GM12878 (cell line): ENCODE data around the gene LANCL1. TPM values are rescaled to one million over a fixed set of nuclear protein-coding genes. Genes with fewer than 3 reads are reported as not detected.

Experiments used
- ATAC-seq: fragments of 200-7000 bp; cut with Tn5 transposase; 3 replicates; pipeline ENCODE4 v1.9.1; 2020; ENCODE audit warnings: mild to moderate bottlenecking, moderate library complexity
- Bru-seq: library from RNA; stranded (reverse); fragments of 400-500 nt; gene quantifications from one replicate; lab custom pipeline; 2021; lab: Mats Ljungman, UMichigan
- BruChase-seq, 2 experiments: library from RNA; stranded (reverse); fragments of 400-500 nt; gene quantifications; one replicate each; lab custom pipeline; 2021; lab: Mats Ljungman, UMichigan
- BruUV-seq: library from RNA; stranded (reverse); fragments of 400-500 nt; replicated peaks from 2 replicates; lab custom pipeline; 2021; lab: Mats Ljungman, UMichigan
- CTCF ChIA-PET: fragments of 300-600 bp; sonication (Branson Sonifier 250); formaldehyde crosslinking; extraction: SDS; loops from one replicate; lab custom pipeline; 2021; ENCODE audit warnings: inconsistent platforms; lab: Yijun Ruan, JAX
- POLR2A ChIA-PET: fragments of 350-600 bp; formaldehyde crosslinking; extraction: SDS; loops from one replicate; lab custom pipeline; 2021; ENCODE audit warnings: inconsistent platforms; lab: Charles Lee
- RAD21 ChIA-PET: fragments of 300-600 bp; sonication (Branson Sonifier 250); formaldehyde crosslinking; loops from one replicate; lab custom pipeline; 2023; ENCODE audit warnings: antibody characterized with exemption; ENCODE audit not compliant: unreplicated experiment; lab: Charles Lee
- SMC1A ChIA-PET: fragments of 300-600 bp; sonication (Branson Sonifier 250); formaldehyde crosslinking; loops from one replicate; lab custom pipeline; 2023; ENCODE audit not compliant: unreplicated experiment, uncharacterized antibody; lab: Charles Lee
- DNase-seq: peaks from one replicate; pipeline ENCODE4 v3.0.0-alpha.2; 2011; ENCODE audit warnings: low read depth, low spot score
- FAIRE-seq: peaks from 3 replicates; lab custom pipeline; 2011; peaks lifted over from hg19 to GRCh38; lab: Jason Lieb, UNC
- H2AFZ ChIP-seq: 2 replicates; pipeline ENCODE4 v1.6.0; 2011; ENCODE audit warnings: low read depth, low read length, control low read depth; ENCODE audit not compliant: control insufficient read depth
- H3K27ac ChIP-seq: 2 replicates; pipeline ENCODE4 v1.5.1; 2011; ENCODE audit warnings: control low read depth; ENCODE audit not compliant: control insufficient read depth, insufficient read depth
- H3K27me3 ChIP-seq, 2 experiments: replicated peaks in 1 of 2; 2 replicates each; pipeline versions ENCODE4 v1.6.0 to v1.6.1; 2011; ENCODE audit warnings: low read length in 1 of 2; ENCODE audit not compliant: control insufficient read depth in 2 of 2, insufficient read depth in 2 of 2
- H3K36me3 ChIP-seq, 2 experiments: 2 replicates each; pipeline ENCODE4 v1.5.1; 2011; ENCODE audit warnings: low read length in 1 of 2; ENCODE audit not compliant: control insufficient read depth in 2 of 2, insufficient read depth in 2 of 2
- H3K4me1 ChIP-seq: 2 replicates; pipeline ENCODE4 v1.6.1; 2011; ENCODE audit warnings: mild to moderate bottlenecking, low read length, moderate library complexity, mixed read lengths; ENCODE audit not compliant: control insufficient read depth, insufficient read depth
- H3K4me2 ChIP-seq: 2 replicates; pipeline ENCODE4 v1.6.0; 2011; ENCODE audit warnings: control low read depth; ENCODE audit not compliant: control insufficient read depth, insufficient read depth
- H3K4me3 ChIP-seq: fragments of 200-600 bp; sonication (generic); 2 replicates; pipeline ENCODE4 v1.5.1; 2016
- H3K79me2 ChIP-seq: 2 replicates; pipeline ENCODE4 v1.6.0; 2011; ENCODE audit warnings: low read length; ENCODE audit not compliant: control insufficient read depth, insufficient read depth
- H3K9ac ChIP-seq: 2 replicates; pipeline ENCODE4 v1.8.0; 2011; ENCODE audit warnings: low read length, control low read depth, mixed read lengths; ENCODE audit not compliant: control insufficient read depth, insufficient read depth
- H3K9me3 ChIP-seq: replicated peaks from 3 replicates; pipeline ENCODE4 v1.5.1; 2011; ENCODE audit warnings: mild to moderate bottlenecking, low read length; ENCODE audit not compliant: control insufficient read depth, insufficient read depth
- H4K20me1 ChIP-seq: 2 replicates; pipeline ENCODE4 v1.6.0; 2011; ENCODE audit not compliant: control insufficient read depth, insufficient read depth
- BACH1 ChIP-seq: fragments of 450-650 bp; IDR thresholded peaks from 2 replicates; pipeline ENCODE4 v1.6.1; 2017; ENCODE audit warnings: mild to moderate bottlenecking, borderline replicate concordance
- BHLHE40 ChIP-seq, 2 experiments: fragments of 450-650 bp in 1 of 2; IDR thresholded peaks; 2 replicates each; pipeline ENCODE4 v1.6.1; 2011 to 2017; ENCODE audit warnings: low read depth in 2 of 2, borderline replicate concordance in 1 of 2, improper control_type of control experiment in 1 of 2, low read length in 1 of 2, mild to moderate bottlenecking in 1 of 2
- CEBPB ChIP-seq, 2 experiments: fragments of 150-350 bp in 1 of 2; IDR thresholded peaks; 2 replicates each; pipeline ENCODE4 v1.6.1; 2012 to 2014; ENCODE audit warnings: low read depth in 2 of 2, low read length in 2 of 2, borderline replicate concordance in 1 of 2, inconsistent platforms in 1 of 2
- CREB1 ChIP-seq: IDR thresholded peaks from 2 replicates; pipeline ENCODE4 v1.6.1; 2012; ENCODE audit warnings: low read depth, mild to moderate bottlenecking, inconsistent platforms
- CREM ChIP-seq: IDR thresholded peaks from 2 replicates; pipeline ENCODE4 v1.6.1; 2014; ENCODE audit warnings: antibody characterized with exemption, low read depth
- FOXM1 ChIP-seq: IDR thresholded peaks from 2 replicates; pipeline ENCODE4 v1.6.1; 2012; ENCODE audit warnings: low read depth, mild to moderate bottlenecking, inconsistent platforms, low read length, moderate library complexity
- POLR2AphosphoS2 ChIP-seq: IDR thresholded peaks from 2 replicates; pipeline ENCODE4 v1.6.1; 2011; ENCODE audit warnings: low read depth, mild to moderate bottlenecking, low read length, improper control_type of control experiment, moderate library complexity
- POLR2AphosphoS5 ChIP-seq: IDR thresholded peaks from 2 replicates; pipeline ENCODE4 v1.6.1; 2011; ENCODE audit warnings: mild to moderate bottlenecking, low read length, inconsistent platforms
- POU2F2 ChIP-seq: IDR thresholded peaks from 3 replicates; pipeline ENCODE4 v1.6.1; 2011; ENCODE audit warnings: low read depth, mild to moderate bottlenecking, low read length, borderline replicate concordance
- SUZ12 ChIP-seq: fragments of 200-600 bp; sonication (generic); IDR thresholded peaks from one replicate; pipeline ENCODE4 v1.6.1; 2018; ENCODE audit warnings: antibody characterized with exemption, mild to moderate bottlenecking; ENCODE audit not compliant: unreplicated experiment
- TAF1 ChIP-seq: IDR thresholded peaks from 2 replicates; pipeline ENCODE4 v1.6.1; 2011; ENCODE audit warnings: mild to moderate bottlenecking, low read depth, low read length, borderline replicate concordance
- WGBS: methylation state at CpG from one replicate; pipeline ENCODE4 v1.1.6; 2016; ENCODE audit warnings: low lambda C conversion rate; ENCODE audit not compliant: insufficient replicate concordance, insufficient coverage; ENCODE audit errors: missing lambda C conversion rate; 5-methylcytosine and 5-hydroxymethylcytosine counted together
- in situ Hi-C: fragments of 300-500 bp; cut with MboI; formaldehyde crosslinking; loops from 9 replicates; pipeline ENCODE4 v1.14.3; 2018; ENCODE audit warnings: mixed read lengths
- intact Hi-C: fragments of 100-400 bp; cut with micrococcal nuclease; formaldehyde crosslinking; loops from one replicate; pipeline ENCODE4 v1.14.2; 2022; ENCODE audit not compliant: unreplicated experiment
- long read RNA-seq, 2 experiments: library from polyadenylated mRNA; unstranded; transcript quantifications; one replicate each; pipeline ENCODE4 v2.0.0, GENCODE V29; 2019 to 2020
- polyA minus RNA-seq, 3 experiments: library from RNA; depleted of rRNA, polyadenylated mRNA; stranded (reverse); fragments of >200 nt; gene quantifications; 2 replicates each; pipeline ENCODE4 v1.2.3, GENCODE V29; 2011
- polyA plus RNA-seq, 11 experiments: library from polyadenylated mRNA; depleted of rRNA in 4 of 11; unstranded in 6 of 11; stranded (reverse) in 5 of 11; fragments of >200 nt; fragmentation: Nextera tagmentation in 4 of 11; fragmentation: Illumina TruSeq in 1 of 11; extraction: Ambion mirVana in 4 of 11; extraction: Trizol in 1 of 11; gene quantifications; 1 replicate in 1 of 11; 2 replicates in 10 of 11; pipeline versions ENCODE4 v1.2.1 to v1.2.3, GENCODE V29; 2011 to 2016; ENCODE audit warnings: inconsistent platforms in 2 of 11, missing spikeins in 2 of 11, low read depth in 1 of 11
- total RNA-seq, 4 experiments: library from RNA; depleted of rRNA in 3 of 4; stranded (reverse); fragments of >200 nt in 3 of 4; fragmentation: Illumina TruSeq in 1 of 4; extraction: Trizol in 1 of 4; gene quantifications; 2 replicates each; pipeline versions ENCODE4 v1.2.1 to v1.2.3, GENCODE V29; 2013 to 2021
- TF ChIP-seq, protein P1 (sequence below), 3 experiments: IDR thresholded peaks in 2 of 3; conservative IDR thresholded peaks in 1 of 3; 2 replicates each; pipeline ENCODE4 v1.5.1; 2011; ENCODE audit warnings: low read depth in 3 of 3, low read length in 3 of 3, mild to moderate bottlenecking in 3 of 3, control low read depth in 2 of 3, moderate library complexity in 2 of 3, inconsistent platforms in 1 of 3, mixed read lengths in 1 of 3; ENCODE audit not compliant: control insufficient read depth in 2 of 3, insufficient read depth in 1 of 3; ENCODE audit errors: extremely low read depth in 1 of 3

Gene LANCL1, protein sequence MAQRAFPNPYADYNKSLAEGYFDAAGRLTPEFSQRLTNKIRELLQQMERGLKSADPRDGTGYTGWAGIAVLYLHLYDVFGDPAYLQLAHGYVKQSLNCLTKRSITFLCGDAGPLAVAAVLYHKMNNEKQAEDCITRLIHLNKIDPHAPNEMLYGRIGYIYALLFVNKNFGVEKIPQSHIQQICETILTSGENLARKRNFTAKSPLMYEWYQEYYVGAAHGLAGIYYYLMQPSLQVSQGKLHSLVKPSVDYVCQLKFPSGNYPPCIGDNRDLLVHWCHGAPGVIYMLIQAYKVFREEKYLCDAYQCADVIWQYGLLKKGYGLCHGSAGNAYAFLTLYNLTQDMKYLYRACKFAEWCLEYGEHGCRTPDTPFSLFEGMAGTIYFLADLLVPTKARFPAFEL
- 27.5 and 30.4 TPM in 2 replicates for total RNA-seq (2013; cell fraction: nucleolus; rRNA removed)
- total RNA-seq (2014; rRNA removed) (16.1 and 21.0 TPM in 2 replicates), total RNA-seq (2014; rRNA removed; fragmentation: Illumina TruSeq; extraction: Trizol) (22.9 and 26.1 TPM in 2 replicates), total RNA-seq (2021) (30.9 and 33.4 TPM in 2 replicates), polyA plus RNA-seq (2011; rRNA removed) (79.1 and 90.1 TPM in 2 replicates), polyA plus RNA-seq (2014; fragmentation: Illumina TruSeq; extraction: Trizol) (33.6 and 38.3 TPM in 2 replicates), polyA plus RNA-seq (2014; fragmentation: Nextera tagmentation; extraction: Ambion mirVana) (10 to 100 TPM; 13.6 to 18.4 TPM), polyA plus RNA-seq (2014; rRNA removed) (21.2 and 22.9 TPM in 2 replicates), polyA plus RNA-seq (2016; fragmentation: Nextera tagmentation; extraction: Ambion mirVana) (10 to 100 TPM; 31.7 to 33.6 TPM), polyA minus RNA-seq (2011; rRNA and poly(A)+ RNA removed) (72.9 and 78.3 TPM in 2 replicates), Bru-seq, nascent RNA (percentile 84 among the genes with signal in this experiment), BruChase-seq, experiment 1, labeled RNA remaining after a 6-hour chase (percentile 84 among the genes with signal in this experiment), BruChase-seq, experiment 2, labeled RNA remaining after a 2-hour chase (percentile 84 among the genes with signal in this experiment)
- 13.7 TPM for polyA plus RNA-seq (2011; ENCODE audit: low read depth)
- 48.3 and 62.4 TPM in 2 replicates for polyA plus RNA-seq (2011; cell fraction: cytosol; rRNA removed)
- 38.0 and 44.0 TPM in 2 replicates for polyA plus RNA-seq (2011; cell fraction: nucleus; rRNA removed)
- 12.9 and 15.7 TPM in 2 replicates for polyA plus RNA-seq (2012)
- 28.5 and 28.8 TPM in 2 replicates for polyA minus RNA-seq (2011; cell fraction: cytosol; rRNA and poly(A)+ RNA removed)
- 16.7 and 17.3 TPM in 2 replicates for polyA minus RNA-seq (2011; cell fraction: nucleus; rRNA and poly(A)+ RNA removed)
- long read RNA-seq, experiment 1, full-length matches to known transcripts, result 10 of 11 reads
- long read RNA-seq, experiment 1, partial matches to known transcripts, result 0 of 11 reads
- long read RNA-seq, experiment 1, other reads (novel, unspliced or antisense), result 1 of 11 reads
- long read RNA-seq, experiment 2, full-length matches to known transcripts, result 117 of 148 reads
- long read RNA-seq, experiment 2, partial matches to known transcripts, result 1 of 148 reads
- long read RNA-seq, experiment 2, other reads (novel, unspliced or antisense), result 30 of 148 reads

DNA sequence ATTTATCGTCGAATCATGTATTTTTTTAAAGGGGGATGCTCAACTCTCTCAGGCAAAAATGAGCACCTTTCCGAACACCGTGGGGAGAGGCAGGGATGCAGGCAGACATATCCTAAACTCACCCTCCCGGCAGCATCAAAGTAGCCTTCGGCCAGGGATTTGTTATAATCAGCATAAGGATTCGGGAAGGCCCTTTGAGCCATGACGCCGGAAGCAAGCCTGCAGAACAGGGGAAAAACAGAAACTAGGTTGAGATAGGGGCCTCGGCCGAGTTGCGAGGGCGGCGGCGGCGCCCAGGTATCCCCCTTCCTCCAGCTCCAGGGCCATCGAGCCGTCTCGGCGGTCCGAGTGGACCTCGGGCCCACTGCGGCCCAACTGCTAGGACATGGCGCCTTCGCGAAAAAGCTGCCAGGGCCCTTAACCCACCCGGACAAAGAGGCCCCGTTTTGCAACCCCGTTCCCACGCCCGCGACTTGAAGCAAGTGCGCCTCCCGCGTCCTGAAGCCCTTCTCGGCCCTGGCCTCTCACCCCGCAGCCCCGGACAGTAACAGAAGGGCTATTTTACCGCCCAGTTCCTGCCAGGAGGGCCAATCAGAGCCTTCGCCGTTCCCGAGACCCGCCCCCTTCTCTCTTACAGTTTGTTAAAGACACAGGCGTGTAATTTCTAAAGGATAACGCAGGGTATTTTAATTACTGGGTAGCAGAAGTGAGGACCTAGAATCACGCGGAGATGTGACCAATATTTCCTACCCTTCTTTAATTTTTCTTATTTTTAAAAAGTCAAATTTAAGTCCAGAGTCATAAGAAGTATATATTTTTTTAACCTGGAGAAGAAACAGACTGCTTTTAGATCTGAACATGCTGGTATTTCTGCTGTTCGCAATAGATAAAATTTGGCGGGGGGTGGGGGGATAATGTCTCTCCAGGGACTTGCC is at the start of gene LANCL1:
Gene LANCL1, minus strand, starts transcription at position 566 of the 935 bp plus-strand sequence. Its CDS starts 363 bp downstream, at position 203.
- FAIRE-seq, result peak; percentile 65
- peak within 1 kb of the TSS; percentile 80 for H3K27ac ChIP-seq
- no peaks in the 10 kb centered on the region for H3K4me1 ChIP-seq
- H3K36me3 ChIP-seq, result peaks cover 0 to 6% of the 10 kb centered on the region in 2 experiments; a peak in 1 of 4 replicates
- H4K20me1 ChIP-seq, result no peaks in the 10 kb centered on the region
- H3K79me2 ChIP-seq, result peaks cover 3% of the 10 kb centered on the region
- in situ Hi-C loops, result no loop called here
- ChIA-PET RAD21 (interaction anchor here (0.7 to 1.4 kb wide), 7 partner anchors 14 to 36 kb away, joined by 3 to 10 read pairs (median 4); no protein-coding TSS in a partner anchor), POLR2A (interaction anchor here (0.6 to 4.4 kb wide), 4 partner anchors 15 to 568 kb away, joined by 3 to 34 read pairs (median 4); no protein-coding TSS in a partner anchor), CTCF (interaction anchor here (0.9 to 1.4 kb wide), 5 partner anchors 14 to 30 kb away, joined by 4 to 5 read pairs (median 5); no protein-coding TSS in a partner anchor), SMC1A (interaction anchor here (1.0 to 3.1 kb wide), 5 partner anchors 10 to 34 kb away, joined by 3 to 30 read pairs (median 4); no protein-coding TSS in a partner anchor)
- H3K9ac ChIP-seq, result peak within 1 kb of the TSS; percentile 88
- WGBS, result 1% methylated on average over 48 of the region's 49 CpGs
- H3K4me3 ChIP-seq, result peak within 1 kb of the TSS; percentile 90
- intact Hi-C loops, result loop anchor here (10.0 kb wide), 1 partner anchor 472 kb away; the partner anchor contains the start of gene RPE
- H3K4me2 ChIP-seq, result peak within 1 kb of the TSS; percentile 78
- H2AFZ ChIP-seq, result peak within 1 kb of the TSS; percentile 71
- H3K9me3 ChIP-seq, result no peaks in the 10 kb centered on the region
- TSS peak; percentile 80 for BruUV-seq
- peak; percentile 67 for DNase-seq
- no peaks in the 10 kb centered on the region for H3K27me3 ChIP-seq
- peak; percentile 100 for ATAC-seq
- TF ChIP-seq BHLHE40 (IDR thresholded peaks at IDR 0.05; ENCODE audit: borderline replicate concordance in 1 of 2, low read depth in 2 of 2, low read length in 1 of 2) (0 out of 4 replicates have a peak, but pooled peaks of 1 of the 2 experiments have one; percentile 8), CREB1 (peak; percentile 36; the same call in 1 of the 2 replicates), CREM (peak; percentile 31; the same call in 1 of the 2 replicates), BACH1 (0 out of 2 replicates have a peak, but pooled peaks have one; percentile 32), FOXM1 (no peak), POU2F2 (peak; percentile 83; the same call in 2 of the 3 replicates), CEBPB (IDR thresholded peaks at IDR 0.05; ENCODE audit: borderline replicate concordance in 1 of 2, low read depth in 2 of 2, low read length in 2 of 2) (no peak), SUZ12 (no peak), TAF1 (peak; percentile 77), POLR2AphosphoS2 (peak; percentile 64; the same call in 1 of the 2 replicates), POLR2AphosphoS5 (peak; percentile 88)
- TF ChIP-seq, protein P1, sequence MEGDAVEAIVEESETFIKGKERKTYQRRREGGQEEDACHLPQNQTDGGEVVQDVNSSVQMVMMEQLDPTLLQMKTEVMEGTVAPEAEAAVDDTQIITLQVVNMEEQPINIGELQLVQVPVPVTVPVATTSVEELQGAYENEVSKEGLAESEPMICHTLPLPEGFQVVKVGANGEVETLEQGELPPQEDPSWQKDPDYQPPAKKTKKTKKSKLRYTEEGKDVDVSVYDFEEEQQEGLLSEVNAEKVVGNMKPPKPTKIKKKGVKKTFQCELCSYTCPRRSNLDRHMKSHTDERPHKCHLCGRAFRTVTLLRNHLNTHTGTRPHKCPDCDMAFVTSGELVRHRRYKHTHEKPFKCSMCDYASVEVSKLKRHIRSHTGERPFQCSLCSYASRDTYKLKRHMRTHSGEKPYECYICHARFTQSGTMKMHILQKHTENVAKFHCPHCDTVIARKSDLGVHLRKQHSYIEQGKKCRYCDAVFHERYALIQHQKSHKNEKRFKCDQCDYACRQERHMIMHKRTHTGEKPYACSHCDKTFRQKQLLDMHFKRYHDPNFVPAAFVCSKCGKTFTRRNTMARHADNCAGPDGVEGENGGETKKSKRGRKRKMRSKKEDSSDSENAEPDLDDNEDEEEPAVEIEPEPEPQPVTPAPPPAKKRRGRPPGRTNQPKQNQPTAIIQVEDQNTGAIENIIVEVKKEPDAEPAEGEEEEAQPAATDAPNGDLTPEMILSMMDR (IDR thresholded peaks at IDR 0.05 in 2 of 3, conservative IDR thresholded peaks at IDR 0.05 in 1 of 3; ENCODE audit: control insufficient read depth in 2 of 3, extremely low read depth in 1 of 3, insufficient read depth in 1 of 3, low read depth in 3 of 3, low read length in 3 of 3), result no peak; a peak in 1 of 6 replicates
